ENCODE measurements around the gene DGKK.

Gene DGKK

DNA sequence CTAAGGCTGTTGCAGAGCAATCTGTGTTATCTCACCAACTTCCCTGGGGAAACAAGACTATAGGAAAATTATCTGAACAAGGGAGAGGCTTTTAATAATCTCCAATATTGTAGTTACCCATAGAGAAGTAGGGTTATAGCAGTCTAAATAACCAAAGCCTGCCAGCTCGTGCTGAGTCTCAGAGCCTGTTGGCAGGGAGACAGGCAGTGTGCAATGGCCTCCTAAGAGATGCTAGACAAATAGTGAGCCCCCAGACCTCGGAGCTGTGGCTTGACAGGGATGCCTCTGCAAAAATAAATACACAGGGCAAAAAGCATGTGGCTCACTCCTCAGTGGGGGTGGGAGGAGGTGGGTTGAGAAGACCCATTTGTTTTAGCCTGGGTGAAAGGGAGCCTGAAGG is 76.7 kb downstream of the DGKK start:
- Histone ChIP-seq H3K9me3 (ENCODE audit: insufficient read depth, low read depth, low read length) (no peaks in the 10 kb centered on the region), H4K20me1 (ENCODE audit: insufficient read depth, low read length, poor library complexity, severe bottlenecking) (no peaks in the 10 kb centered on the region), H2AFZ (ENCODE audit: low read length) (no peak overlapping the region), H3K4me3 (ENCODE audit: low read length, poor library complexity, severe bottlenecking) (no peak overlapping the region), H3K9me2 (replicated peaks; ENCODE audit: low read depth, low read length) (no peaks in the 10 kb centered on the region), H3F3A (ENCODE audit: low read depth) (no peaks in the 10 kb centered on the region), H3K27me3 (ENCODE audit: insufficient read depth, low read length, poor library complexity, severe bottlenecking) (no peaks in the 10 kb centered on the region), H3K79me2 (ENCODE audit: insufficient read depth, low read length) (no peaks in the 10 kb centered on the region), H3K9ac (ENCODE audit: low read depth, low read length, poor library complexity, severe bottlenecking) (no peak overlapping the region), H3K4me1 (ENCODE audit: insufficient read depth, low read length, poor library complexity, severe bottlenecking) (no peaks in the 10 kb centered on the region), H3K36me3 (ENCODE audit: insufficient read depth, low read length) (no peaks in the 10 kb centered on the region), H3K4me2 (ENCODE audit: low read depth, low read length, poor library complexity, severe bottlenecking) (no peak overlapping the region)
- TF ChIP-seq EZH2phosphoT487 (IDR thresholded peaks at IDR 0.05; ENCODE audit: borderline replicate concordance) = no peak
- TF ChIP-seq, protein P1, sequence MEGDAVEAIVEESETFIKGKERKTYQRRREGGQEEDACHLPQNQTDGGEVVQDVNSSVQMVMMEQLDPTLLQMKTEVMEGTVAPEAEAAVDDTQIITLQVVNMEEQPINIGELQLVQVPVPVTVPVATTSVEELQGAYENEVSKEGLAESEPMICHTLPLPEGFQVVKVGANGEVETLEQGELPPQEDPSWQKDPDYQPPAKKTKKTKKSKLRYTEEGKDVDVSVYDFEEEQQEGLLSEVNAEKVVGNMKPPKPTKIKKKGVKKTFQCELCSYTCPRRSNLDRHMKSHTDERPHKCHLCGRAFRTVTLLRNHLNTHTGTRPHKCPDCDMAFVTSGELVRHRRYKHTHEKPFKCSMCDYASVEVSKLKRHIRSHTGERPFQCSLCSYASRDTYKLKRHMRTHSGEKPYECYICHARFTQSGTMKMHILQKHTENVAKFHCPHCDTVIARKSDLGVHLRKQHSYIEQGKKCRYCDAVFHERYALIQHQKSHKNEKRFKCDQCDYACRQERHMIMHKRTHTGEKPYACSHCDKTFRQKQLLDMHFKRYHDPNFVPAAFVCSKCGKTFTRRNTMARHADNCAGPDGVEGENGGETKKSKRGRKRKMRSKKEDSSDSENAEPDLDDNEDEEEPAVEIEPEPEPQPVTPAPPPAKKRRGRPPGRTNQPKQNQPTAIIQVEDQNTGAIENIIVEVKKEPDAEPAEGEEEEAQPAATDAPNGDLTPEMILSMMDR (conservative IDR thresholded peaks at IDR 0.05; ENCODE audit: low read length) = no peak

DNA sequence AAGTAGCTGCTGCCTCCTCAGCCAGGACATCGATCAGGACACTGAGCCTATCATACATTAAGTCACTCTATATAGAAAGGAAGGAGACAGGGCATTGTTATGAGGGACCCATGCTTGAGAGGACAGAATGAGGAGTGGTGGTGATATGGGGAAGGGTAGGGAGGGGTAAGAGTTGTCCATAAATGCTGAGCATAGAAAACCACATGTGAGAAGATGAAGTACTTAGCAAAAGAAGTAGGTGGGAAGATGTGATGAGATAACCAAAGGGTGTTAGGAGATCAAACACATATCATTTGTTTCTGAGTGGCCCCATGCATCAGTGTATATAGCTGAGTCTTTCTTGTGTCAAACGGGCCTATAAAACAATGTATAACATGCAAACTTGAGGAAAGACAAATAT is 84.1 kb downstream of the DGKK start:
- Histone ChIP-seq H3K9me2 (replicated peaks; ENCODE audit: low read depth, low read length) (no peaks in the 10 kb centered on the region), H3K36me3 (ENCODE audit: insufficient read depth, low read length) (no peaks in the 10 kb centered on the region), H3K4me1 (ENCODE audit: insufficient read depth, low read length, poor library complexity, severe bottlenecking) (no peaks in the 10 kb centered on the region), H3K9ac (ENCODE audit: low read depth, low read length, poor library complexity, severe bottlenecking) (no peak overlapping the region), H2AFZ (ENCODE audit: low read length) (no peak overlapping the region), H3K27me3 (ENCODE audit: insufficient read depth, low read length, poor library complexity, severe bottlenecking) (no peaks in the 10 kb centered on the region), H3K4me3 (ENCODE audit: low read length, poor library complexity, severe bottlenecking) (no peak overlapping the region), H4K20me1 (ENCODE audit: insufficient read depth, low read length, poor library complexity, severe bottlenecking) (no peaks in the 10 kb centered on the region), H3F3A (ENCODE audit: low read depth) (no peaks in the 10 kb centered on the region), H3K4me2 (ENCODE audit: low read depth, low read length, poor library complexity, severe bottlenecking) (no peak overlapping the region), H3K9me3 (ENCODE audit: insufficient read depth, low read depth, low read length) (no peaks in the 10 kb centered on the region), H3K79me2 (ENCODE audit: insufficient read depth, low read length) (no peaks in the 10 kb centered on the region)
- TF ChIP-seq EZH2phosphoT487 (IDR thresholded peaks at IDR 0.05; ENCODE audit: borderline replicate concordance) = no peak
- TF ChIP-seq, protein P1 (conservative IDR thresholded peaks at IDR 0.05; ENCODE audit: low read length) = no peak

DNA sequence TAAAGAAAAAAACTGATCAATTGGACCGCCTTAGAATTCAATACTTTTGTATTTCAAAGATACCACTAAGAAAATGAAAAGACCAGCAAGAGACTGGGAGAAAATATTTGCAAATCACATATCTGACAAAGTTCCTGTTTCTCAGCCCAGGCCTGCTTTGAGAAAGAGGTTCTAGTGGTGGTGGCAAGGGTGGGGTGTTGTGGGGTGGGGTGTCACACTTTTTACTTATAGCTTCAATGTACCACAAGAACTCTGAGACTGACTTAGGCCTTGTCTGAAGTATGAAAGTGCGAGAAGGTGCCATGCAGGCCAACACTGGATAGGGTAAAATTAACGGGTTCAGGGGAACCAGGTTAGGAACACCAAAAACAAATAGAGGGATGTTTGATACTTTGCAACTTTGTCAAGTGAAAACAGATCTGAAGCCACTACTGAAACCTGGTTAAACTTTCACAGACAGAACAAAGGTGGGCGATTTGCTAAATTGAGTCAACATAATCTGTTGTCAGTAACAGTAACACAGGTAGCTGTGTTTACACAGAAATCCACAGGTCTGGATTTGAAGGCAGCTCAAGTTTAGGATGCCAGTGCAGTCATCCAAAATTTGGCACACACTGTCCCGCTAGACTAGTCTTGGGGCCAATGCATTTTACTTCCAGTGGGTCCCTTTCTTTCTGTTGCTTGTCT is 88.8 kb downstream of the DGKK start:
- Histone ChIP-seq H3K36me3 (ENCODE audit: insufficient read depth, low read length) (no peaks in the 10 kb centered on the region), H4K20me1 (ENCODE audit: insufficient read depth, low read length, poor library complexity, severe bottlenecking) (no peaks in the 10 kb centered on the region), H3F3A (ENCODE audit: low read depth) (no peaks in the 10 kb centered on the region), H2AFZ (ENCODE audit: low read length) (no peak overlapping the region), H3K4me2 (ENCODE audit: low read depth, low read length, poor library complexity, severe bottlenecking) (no peak overlapping the region), H3K79me2 (ENCODE audit: insufficient read depth, low read length) (no peaks in the 10 kb centered on the region), H3K4me1 (ENCODE audit: insufficient read depth, low read length, poor library complexity, severe bottlenecking) (no peaks in the 10 kb centered on the region), H3K9me3 (ENCODE audit: insufficient read depth, low read depth, low read length) (no peaks in the 10 kb centered on the region), H3K27me3 (ENCODE audit: insufficient read depth, low read length, poor library complexity, severe bottlenecking) (no peaks in the 10 kb centered on the region), H3K4me3 (ENCODE audit: low read length, poor library complexity, severe bottlenecking) (no peak overlapping the region), H3K9me2 (replicated peaks; ENCODE audit: low read depth, low read length) (no peaks in the 10 kb centered on the region), H3K9ac (ENCODE audit: low read depth, low read length, poor library complexity, severe bottlenecking) (no peak overlapping the region)
- TF ChIP-seq, protein P1 (conservative IDR thresholded peaks at IDR 0.05; ENCODE audit: low read length) = no peak
- no peak for TF ChIP-seq EZH2phosphoT487 (IDR thresholded peaks at IDR 0.05; ENCODE audit: borderline replicate concordance)

All from Loucy (cell line).